Occipital lobe (tissue), 2 donors: Measurements from ENCODE around the gene RHPN2. TPM values are rescaled to one million over a fixed set of nuclear protein-coding genes. Genes with fewer than 3 reads are reported as not detected.
"Not testable (repeated sequence)": the region's sequence is repeated elsewhere in the genome, so short reads cannot be mapped to it uniquely, and the experiment has no call there.

ENCODE experiments used
- DNase-seq: peaks from one replicate; lab custom pipeline; 2025; lab: John Stamatoyannopoulos, UW
- total RNA-seq: library from RNA; depleted of rRNA; stranded (reverse); fragments of >200 nt; gene quantifications from one replicate; pipeline ENCODE4 v1.2.3, GENCODE V29; 2014

RHPN2 gene
- total RNA-seq, 1 donor from 2014 or later: 3.0 TPM

DNA sequence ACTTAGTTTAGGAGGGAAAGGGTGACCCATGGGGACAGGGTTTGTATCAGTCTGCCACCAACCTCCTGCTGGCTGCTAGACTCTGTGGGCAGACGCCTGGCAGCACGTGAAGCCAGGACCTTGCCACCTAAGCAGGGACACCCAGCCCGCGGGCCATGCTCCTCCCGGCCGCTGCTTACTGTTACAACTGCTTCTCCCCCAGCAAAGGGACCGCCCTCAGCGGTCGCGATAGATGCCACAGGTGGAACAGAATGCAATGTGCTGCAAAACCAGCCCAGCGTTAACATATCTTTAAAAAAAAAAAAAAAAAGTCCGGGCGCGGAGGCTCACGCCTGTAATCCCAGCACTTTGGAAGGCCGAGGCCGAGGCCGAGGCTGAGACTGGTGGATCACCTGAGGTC is 1.9 kb upstream of the RHPN2 start:
- DNase-seq: no peak

DNA sequence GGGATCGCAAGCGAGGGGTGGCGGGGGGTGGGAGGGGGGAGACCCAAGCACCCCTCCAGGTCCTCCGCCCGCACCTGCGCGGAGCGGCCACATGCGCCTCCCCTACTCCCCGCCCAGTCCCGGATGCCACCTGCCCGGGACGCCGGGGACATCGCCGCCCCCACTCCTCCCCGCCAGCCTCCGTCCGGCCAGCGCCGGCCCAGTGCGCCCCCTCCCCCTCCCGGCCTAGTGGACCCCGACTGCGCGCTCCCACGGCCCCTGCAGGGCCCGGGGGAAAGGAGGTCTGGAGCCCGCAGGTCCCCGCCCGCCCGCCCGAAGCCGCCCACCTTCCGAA is 263 bp downstream of the RHPN2 start:
- DNase-seq: no peak

DNA sequence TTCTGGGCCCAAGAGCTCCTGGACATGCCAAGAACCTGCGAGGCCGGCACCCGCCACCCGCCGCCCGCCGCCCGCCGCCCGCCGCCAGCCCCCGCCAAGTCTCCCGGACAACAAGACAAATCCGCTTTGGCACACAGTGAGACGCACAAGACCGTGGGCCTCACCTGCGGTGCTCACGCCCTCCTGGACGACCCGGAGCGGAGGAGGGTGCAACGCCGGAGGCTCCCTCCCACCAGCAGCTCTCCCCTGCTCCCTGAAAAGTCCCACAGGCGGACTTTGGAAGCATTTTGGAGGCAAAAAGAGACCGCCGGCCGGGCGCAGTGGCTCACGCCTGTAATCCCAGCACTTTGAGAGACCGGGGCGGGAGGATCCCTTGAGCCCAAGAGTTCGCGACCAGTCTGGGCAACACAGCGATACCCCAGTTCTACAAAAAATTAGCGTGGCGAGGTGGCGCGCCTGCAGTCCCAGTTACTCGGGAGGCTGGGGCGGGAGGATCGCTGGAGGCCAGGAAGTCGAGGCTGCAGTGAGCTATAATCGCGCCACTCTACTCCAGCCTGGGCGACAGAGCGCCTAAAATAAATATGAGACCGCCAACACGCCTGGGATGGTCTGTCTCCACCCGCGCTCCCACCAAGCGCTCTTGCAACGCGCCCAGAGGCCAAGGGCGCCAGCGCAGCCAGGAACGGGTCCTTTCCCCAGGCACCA is 783 bp downstream of the RHPN2 start:
- no peak for DNase-seq

DNA sequence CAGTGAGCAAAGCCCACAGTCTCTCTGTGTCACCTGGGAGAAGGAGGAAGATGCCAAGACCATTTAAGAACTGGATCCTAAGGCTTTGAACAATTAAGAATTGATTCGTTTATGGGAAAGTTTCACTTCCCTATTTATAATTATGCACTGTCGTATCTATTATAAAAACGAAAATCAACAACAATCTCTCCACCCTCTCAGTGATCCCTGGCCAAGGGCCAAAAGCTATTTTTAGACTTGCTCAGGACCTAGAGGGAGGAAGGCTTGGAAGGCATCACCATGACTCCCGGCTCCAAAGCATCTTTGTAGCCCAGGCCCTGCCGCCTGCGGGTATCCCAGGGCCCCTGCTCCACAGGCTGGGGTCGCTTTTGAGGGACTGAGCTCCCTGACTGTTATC is 1.3 kb downstream of the RHPN2 start:
- DNase-seq: no peak

DNA sequence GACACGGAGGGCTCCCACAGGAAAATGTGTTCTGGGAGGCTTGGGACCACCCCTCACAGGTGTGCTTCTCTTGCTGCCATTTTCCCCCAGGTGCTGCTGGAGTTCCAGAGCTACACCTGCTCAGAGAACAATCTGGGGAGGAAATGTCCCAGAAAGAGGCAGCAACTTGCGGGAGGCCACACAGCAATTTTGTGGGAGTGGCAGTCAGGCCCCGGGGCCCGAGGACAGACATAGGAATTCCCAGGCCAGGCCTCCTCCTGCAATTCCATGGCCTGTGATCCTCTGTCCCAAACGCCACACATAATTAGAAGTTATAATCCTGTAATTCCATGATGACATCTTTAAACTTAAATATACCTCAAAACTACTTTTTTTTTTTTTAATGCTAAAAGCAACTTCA is 1.8 kb downstream of the RHPN2 start:
- no peak for DNase-seq

DNA sequence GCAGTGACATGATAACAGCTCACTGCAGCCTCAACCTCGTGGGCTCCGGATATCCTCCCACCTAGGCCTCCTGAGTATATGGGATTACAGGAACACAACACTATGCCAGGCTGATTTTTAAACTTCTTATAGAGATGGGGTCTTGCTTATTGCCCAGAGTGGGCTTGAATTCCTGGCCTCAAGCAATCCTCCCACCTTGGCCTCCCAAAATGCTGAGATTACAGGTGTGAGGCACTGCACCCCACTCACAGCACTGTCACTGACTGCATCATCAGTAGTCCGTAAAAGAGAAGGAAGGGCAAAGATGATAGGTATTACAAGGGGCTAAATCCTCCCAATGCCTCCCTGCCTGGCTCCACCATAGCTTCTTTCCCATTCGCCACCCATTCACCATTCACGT is 4.1 kb downstream of the RHPN2 start:
- DNase-seq: no peak

DNA sequence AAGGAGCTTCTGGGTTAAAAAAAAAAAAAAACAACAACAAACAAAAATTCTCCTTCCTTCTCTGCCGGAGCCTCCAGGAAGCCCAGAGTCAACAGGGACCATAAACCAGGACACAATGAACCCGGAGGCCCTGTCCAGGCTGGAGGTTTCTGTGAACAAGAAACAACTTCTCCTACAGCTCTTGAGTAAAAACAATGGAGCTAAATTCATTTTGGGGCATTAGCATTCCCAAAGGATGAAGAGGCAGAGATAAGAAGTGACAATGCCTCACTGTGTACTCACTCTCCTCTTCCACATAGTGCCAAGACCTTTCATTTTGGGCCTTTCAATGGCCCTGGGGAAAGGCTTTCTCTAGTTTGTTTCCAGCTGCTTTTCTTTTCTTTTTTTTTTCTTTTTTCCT is 9.0 kb downstream of the RHPN2 start:
- DNase-seq: no peak

DNA sequence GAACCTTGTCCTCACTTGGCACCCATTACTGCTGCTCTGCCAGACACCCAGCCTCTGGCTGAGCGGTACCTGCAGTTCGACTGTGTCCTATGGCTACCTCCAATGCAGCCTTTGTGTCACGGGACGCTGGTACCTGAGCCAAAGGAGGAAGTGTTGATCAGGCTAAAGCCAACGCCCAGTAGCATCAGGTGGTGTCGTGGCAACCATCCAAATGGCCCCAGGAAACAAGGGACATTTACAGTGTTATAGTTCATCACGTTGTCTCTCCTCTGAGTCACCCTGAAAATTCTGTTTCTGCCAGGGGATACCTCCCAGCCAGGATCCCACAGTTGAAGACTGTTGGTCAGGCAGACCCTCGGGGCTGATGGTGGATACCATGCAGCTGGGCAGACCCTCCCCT is 10.1 kb downstream of the RHPN2 start:
- no peak for DNase-seq

DNA sequence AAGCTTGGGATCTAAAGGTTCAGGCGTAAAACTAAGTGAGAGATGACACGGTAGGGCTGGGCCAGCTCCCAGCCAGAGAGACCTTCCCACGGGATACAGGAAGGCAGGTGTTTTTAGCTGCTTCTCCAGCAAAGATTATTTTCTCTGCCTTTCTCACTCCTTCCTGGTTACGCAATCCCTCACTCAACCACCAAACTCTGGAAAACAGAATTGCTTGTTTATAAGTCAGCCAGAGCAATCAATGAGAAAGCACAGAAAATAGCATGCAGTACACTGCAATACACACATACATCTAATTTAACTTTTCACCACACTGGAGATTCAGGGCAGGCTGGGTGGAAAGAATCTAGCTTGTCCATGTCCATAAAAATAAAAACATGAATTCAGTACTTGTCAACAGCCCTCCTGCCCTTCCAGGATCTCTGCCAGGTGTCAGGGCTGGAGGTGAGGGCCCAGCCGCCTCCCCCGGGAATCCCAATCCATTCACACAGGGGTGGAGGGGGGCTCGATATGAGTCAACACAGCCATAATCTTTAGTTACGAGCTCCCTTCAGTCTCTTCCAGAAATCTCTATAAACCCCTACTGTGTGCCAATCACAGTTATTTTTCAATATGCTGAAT is 12.2 kb downstream of the RHPN2 start:
- no peak for DNase-seq

DNA sequence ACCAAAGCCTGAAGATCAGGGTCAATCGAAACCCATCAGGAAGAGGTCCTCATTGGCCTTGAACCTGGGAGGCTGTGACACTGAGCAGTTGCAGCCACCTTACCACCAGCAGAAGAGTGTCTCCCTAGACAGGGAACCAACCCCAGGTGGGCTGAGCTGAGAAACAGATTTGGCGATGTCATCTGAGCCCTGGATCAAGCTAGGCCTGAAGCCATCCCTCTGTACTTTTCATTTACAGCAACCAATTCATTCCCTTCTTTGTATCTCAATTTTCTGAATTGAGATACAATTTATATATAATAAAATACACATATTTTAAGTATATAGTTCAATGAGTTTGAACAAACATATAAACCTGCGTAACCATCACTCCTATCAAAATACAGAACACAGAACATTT is 14.6 kb downstream of the RHPN2 start:
- no peak for DNase-seq

DNA sequence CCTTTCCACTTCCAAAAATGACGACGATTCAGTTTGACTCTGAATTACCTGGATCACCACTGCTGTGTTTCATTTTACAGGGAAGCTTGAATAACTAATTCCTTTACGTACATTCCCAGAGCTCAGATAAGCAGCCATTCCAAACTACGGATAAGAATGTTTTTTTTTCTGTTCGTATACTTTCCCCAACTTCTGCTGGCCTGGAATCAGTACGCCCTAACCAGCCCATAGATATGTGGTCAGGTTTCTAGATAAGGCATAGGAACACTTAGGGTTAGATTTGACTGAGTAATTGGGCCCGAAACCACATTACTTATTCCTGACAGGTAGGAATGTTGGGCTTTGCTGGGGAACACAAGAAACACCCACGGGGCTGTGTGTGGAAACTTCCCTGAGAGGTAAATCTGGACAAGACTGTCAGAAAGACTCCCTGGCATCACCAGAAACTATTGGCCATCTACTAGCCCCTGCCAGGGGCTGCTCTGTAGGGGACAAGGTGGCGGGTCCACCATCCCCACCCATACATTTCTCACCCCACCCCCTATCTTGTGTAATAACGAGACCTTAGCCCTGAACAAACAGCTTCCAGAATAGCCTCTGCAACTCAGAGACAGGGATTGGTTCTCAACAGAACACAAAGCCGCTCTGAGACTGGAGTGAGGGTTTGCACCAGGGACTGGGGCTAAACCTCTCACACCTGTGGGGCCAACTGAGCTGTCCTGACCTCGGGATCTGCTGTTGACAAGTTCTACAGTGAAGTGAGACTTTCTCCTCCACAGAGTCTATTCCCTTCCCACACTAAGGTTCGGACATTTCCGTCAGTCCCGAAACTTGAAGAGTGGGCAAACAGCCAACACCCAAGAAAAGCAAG is 15.6 kb downstream of the RHPN2 start:
- DNase-seq: no peak

DNA sequence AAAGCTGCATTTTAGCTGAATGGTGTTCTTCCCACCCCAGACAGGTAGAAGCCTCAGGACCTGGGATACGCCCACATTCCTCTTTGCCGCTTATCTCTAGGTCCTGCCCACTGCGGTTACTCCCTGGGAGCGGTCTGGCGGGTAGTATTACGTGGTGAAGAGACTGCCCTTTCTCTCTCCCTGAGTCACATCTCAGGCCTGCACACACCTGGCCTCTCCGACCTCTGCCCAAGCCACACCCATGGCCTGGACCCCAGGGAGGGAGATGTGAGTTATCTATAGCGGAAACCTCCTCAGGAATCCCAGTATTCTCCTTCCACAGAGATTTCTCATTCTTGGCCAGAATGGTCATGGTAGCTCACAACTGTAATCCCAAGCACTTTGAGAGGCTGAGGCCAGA is 17.3 kb downstream of the RHPN2 start:
- no peak for DNase-seq

DNA sequence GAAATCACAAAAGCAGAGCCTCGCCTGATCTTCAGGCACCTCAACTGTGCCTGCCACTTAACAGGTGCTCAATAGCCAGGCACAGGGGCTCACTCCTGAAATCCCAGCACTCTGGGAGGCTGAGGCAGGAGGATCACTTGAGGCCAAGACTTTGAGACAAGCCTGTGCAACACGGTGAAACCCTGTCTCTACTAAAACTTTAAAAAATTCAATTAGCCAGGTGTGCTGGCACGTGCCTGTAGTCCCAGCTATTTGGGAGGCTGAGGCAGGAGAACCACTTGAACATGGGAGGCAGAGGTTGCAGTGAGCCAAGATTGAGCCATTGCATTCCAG is 22.9 kb downstream of the RHPN2 start:
- not testable (repeated sequence) for DNase-seq

DNA sequence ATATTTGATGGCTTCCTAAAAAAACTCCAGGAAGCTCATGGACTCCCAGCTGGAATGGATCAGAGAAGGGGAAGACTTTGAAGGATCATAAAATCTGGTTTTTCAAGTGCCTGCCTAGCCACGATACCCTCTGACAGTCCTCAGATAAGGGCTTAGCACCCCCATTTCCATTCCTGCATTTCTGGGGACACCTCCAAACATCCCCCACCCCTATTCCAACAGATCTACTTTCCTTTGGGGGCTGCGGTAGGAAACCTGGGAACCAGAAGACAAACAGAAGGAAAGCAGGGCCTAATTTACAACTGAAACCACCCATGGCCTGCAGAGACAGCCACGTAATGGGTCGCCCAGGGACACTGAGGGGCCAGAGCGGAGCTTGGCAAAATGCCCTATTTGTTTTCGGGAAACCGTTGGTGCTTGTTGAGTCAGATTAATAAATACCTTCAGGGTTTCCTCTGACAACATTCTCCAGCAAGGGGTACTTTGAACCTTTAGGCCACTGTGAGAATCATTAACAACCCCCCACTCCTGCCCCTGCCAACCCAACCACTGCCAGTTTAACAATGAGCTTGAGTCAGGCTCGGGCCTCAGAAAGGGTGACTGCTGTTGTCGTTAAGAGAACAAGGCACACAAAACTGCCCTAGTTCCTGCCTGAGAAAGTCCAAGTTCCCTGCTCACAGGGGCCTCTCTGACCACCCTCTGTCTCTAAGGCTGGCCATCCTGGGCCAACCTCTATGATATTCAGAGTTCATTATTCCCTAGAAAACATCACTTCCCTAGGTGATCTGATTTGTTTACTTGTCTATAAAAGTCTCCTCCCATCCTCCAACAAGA is 23.5 kb downstream of the RHPN2 start:
- DNase-seq: peak; percentile 23

DNA sequence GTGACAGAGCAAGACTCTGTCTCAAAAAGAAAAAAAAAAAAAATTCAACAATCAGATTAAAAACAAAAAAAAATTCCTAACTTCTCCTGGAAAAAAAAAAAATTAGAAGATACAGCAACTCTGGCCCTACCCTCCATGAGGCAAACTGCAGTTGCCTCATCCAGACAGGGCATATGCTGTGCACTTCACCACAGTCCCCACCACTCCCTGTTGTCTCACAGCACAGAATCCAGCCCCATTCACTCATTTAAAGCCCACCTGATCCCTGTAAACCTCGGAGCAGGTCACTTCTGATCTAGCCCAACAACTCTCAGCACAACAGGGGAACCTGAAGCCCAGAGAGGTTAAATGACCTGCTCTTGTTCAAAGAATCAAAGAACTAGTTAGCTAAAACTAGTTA is 24.9 kb downstream of the RHPN2 start:
- DNase-seq: no peak

DNA sequence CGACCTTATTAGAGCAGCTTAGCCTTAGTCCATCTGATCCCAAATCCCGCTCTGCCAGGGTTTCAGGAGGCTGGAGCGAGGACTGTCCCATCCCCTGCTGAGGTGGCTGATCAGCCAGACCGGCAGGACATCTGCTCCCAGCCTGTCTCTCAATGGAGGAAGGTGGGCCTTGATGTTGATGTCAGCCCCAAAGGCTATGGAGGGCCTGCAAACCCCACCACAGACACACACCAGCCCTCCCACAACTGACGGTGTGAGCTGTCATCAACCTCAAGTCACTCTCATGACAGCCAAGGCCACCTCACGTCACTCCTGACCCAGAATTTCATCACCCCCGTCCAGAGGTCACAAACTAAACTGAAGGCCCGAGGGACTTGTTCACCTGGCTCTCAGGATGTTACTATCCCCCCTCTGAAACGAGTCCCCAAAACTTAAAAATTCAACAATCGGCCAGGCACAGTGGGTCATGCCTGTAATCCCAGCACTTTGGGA is 25.5 kb downstream of the RHPN2 start:
- no peak for DNase-seq

DNA sequence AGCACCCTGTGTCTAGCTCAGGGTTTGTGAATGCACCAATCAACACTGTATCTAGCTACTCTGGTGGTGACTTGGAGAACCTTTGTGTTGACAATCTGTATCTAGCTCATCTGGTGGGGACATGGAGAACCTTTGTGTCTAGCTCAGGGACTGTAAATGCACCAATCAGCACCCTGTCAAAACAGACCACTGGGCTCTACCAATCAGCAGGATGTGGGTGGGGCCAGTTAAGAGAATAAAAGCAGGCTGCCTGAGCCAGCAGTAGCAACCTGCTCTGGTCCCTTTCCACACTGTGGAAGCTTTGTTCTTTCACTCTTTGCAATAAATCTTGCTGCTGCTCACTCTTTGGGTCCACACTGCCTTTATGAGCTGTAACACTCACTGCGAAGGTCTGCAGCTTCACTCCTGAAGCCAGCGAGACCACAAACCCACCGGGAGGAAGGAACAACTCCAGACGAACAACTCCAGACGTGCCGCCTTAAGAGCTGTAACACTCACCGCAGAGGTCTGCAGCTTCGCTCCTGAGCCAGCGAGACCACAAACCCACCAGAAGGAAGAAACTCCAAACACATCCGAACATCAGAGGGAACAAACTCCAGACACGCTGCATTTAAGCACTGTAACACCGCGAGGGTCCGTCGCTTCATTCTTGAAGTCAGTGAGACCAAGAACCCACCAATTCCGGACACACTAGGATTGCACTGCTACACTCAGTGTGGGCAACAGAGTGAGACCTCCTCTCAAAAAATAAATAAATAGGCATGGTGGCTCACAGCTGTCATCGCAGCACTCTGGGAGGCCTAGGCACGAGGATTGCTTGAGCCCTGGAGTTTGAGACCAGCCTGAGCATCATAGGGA is 27.3 kb downstream of the RHPN2 start:
- DNase-seq: not testable (repeated sequence)

DNA sequence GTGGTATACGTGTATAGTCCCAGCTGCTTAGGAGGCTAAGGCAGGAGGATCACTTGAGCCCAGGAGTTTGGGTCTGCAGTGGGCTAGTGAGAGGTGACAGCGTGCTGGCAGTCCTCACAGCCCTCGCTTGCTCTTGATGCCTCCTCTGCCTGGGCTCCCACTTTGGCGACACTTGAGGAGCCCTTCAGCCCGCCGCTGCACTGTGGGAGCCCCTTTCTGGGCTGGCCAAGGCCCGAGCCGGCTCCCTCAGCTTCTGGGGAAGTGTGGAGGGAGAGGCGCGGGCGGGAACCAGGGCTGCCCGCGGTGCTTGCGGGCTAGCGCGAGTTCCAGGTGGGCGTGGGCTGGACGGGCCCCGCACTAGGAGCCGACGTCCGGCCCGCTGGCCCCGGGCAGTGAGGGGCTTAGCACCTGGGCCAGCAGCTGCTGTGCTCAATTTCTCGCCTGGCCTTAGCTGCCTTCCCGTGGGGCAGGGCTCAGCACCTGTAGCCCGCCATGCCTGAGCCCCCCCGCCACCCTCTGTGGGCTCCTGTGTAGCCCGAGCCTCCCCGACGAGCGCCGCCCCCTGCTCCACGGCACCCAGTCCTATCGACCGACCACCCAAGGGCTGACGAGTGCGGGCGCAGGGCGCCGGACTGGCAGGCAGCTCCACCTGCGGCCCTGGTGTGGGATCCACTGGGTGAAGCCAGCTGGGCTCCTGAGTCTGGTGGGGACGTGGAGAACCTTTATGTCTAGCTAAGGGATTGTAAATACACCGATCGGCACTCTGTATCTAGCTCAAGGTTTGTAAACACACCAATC is 28.1 kb downstream of the RHPN2 start:
- not testable (repeated sequence) for DNase-seq

DNA sequence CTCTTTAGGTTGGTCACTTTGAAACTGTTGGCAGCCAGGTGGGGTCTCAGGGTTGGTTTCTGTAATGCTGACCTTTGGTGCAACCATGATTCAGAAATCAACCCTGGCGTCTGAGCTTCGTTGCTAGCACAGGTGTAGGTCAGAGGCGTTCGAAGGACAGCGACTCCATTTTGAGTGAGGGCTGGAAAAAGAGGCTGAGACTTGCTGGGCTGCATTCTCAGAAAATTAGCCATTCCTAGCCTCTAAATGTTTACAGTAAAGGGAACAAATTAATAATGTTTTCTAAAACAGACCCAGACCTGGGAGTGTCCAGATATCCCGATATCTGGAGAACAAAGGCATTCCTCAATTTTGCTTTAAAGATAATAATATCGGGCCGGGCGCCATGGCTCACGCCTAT is 29.2 kb downstream of the RHPN2 start:
- no peak for DNase-seq

DNA sequence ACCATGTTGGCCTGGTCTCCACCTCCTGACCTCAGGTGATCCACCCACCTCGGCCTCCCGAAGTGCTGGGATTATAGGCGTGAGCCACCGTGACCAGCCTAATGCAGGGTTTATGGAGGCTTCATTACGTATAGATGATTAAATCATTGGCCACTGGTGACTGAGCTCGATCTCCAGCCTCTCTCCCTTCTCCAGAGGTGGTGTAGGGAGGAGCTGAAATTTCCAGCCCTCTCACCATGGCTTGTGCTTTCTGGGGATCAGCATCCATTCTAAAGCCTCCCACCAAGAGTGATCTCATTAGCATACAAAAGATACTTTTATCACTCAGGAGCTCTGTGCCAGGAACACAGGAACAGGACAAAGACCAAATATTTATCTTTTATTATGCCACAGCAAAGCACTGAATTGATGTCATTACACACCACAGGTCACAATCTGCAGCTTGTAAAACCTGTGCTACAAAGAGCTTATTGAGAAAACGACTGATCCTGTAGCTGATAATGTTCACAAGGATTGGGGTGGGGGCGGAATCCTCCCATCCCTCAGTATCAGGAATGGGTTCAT is 32.4 kb downstream of the RHPN2 start:
- no peak for DNase-seq
